Left ventricle myocardium inferior (tissue), 1 donor: ENCODE results near the gene SRD5A2. TPM values are rescaled to one million over a fixed set of nuclear protein-coding genes. Genes with fewer than 3 reads are reported as not detected.

Source experiments
- DNase-seq: peaks from one replicate; pipeline ENCODE4 v3.0.0-alpha.2; 2020
- H3K27ac ChIP-seq: fragments of 200-600 bp; replicated peaks from 2 replicates; pipeline ENCODE4 v1.8.0; 2021
- H3K27me3 ChIP-seq: fragments of 200-600 bp; 2 replicates; pipeline ENCODE4 v1.8.0; 2021; ENCODE audit warnings: low read depth
- H3K36me3 ChIP-seq: fragments of 200-600 bp; 2 replicates; pipeline ENCODE4 v1.8.0; 2021
- H3K4me1 ChIP-seq: fragments of 200-600 bp; 2 replicates; pipeline ENCODE4 v1.8.0; 2021
- H3K4me3 ChIP-seq: fragments of 200-600 bp; 2 replicates; pipeline ENCODE4 v1.8.0; 2021; ENCODE audit warnings: mild to moderate bottlenecking, moderate library complexity
- H3K9me3 ChIP-seq: fragments of 200-600 bp; replicated peaks from 2 replicates; pipeline ENCODE4 v1.8.0; 2021
- intact Hi-C: fragments of 100-400 bp; cut with micrococcal nuclease; formaldehyde crosslinking; loops from one replicate; pipeline ENCODE4 v1.11.0; 2022
- total RNA-seq: library from RNA; stranded (reverse); fragmentation: NEBNext Ultra II Directional; extraction: Animal tissue kit (Norgen Biotek cat#: 25700); gene quantifications from one replicate; pipeline ENCODE4 v1.2.1, GENCODE V29; 2021
- TF ChIP-seq, protein P1 (sequence below): fragments of 200-600 bp; IDR thresholded peaks from 2 replicates; pipeline ENCODE4 v1.8.0; 2021; ENCODE audit warnings: antibody characterized with exemption, mild to moderate bottlenecking, borderline replicate concordance
- donor health status: DM: no; HTN: yes; CAD: no; lungs with severe emphysema.

The SRD5A2 gene
- total RNA-seq, 1 donor from 2014 or later: not detected

- Histone ChIP-seq H3K4me1 (no peaks in the 10 kb centered on the region), H3K36me3 (no peaks in the 10 kb centered on the region), H3K27ac (no peak overlapping the region), H3K4me3 (no peak overlapping the region), H3K27me3 (peaks cover 31% of the 10 kb centered on the region), H3K9me3 (no peaks in the 10 kb centered on the region)
- intact Hi-C loops: loop anchor here (10.0 kb wide), 1 partner anchor 811 kb away; no protein-coding TSS in a partner anchor
- TF ChIP-seq, protein P1, sequence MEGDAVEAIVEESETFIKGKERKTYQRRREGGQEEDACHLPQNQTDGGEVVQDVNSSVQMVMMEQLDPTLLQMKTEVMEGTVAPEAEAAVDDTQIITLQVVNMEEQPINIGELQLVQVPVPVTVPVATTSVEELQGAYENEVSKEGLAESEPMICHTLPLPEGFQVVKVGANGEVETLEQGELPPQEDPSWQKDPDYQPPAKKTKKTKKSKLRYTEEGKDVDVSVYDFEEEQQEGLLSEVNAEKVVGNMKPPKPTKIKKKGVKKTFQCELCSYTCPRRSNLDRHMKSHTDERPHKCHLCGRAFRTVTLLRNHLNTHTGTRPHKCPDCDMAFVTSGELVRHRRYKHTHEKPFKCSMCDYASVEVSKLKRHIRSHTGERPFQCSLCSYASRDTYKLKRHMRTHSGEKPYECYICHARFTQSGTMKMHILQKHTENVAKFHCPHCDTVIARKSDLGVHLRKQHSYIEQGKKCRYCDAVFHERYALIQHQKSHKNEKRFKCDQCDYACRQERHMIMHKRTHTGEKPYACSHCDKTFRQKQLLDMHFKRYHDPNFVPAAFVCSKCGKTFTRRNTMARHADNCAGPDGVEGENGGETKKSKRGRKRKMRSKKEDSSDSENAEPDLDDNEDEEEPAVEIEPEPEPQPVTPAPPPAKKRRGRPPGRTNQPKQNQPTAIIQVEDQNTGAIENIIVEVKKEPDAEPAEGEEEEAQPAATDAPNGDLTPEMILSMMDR: no peak
- no peak for DNase-seq
These were observed 54.9 kb downstream of the SRD5A2 start for GRCh38 chr2:31525876-31526275.

DNA sequence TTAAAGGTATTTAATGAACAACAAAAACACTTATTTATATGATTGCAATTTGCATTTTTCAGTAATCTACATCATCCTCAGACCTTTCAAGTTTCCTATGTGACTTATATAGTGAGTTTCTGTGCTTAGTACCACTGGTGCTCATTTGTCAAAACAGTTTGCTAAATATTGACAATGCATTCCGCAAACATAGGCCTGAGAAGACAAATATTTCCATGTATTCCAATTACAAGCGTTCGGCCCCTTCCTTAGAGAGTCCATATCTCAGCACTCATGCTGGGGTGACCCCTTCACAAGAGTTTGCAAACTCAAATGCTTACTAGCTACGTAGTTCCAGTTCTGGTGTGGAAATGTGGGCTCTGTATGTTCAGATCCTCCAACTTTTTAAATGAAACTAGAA lies 56.1 kb downstream of the SRD5A2 start:
- H3K9me3 ChIP-seq: no peaks in the 10 kb centered on the region
- H3K27ac ChIP-seq: no peak overlapping the region
- TF ChIP-seq, protein P1: no peak
- intact Hi-C loops: loop anchor here (10.0 kb wide), 1 partner anchor 810 kb away; no protein-coding TSS in a partner anchor
- no peaks in the 10 kb centered on the region for H3K4me1 ChIP-seq
- peaks cover 33% of the 10 kb centered on the region for H3K27me3 ChIP-seq
- no peak overlapping the region for H3K4me3 ChIP-seq
- DNase-seq: no peak
- H3K36me3 ChIP-seq: no peaks in the 10 kb centered on the region

DNA sequence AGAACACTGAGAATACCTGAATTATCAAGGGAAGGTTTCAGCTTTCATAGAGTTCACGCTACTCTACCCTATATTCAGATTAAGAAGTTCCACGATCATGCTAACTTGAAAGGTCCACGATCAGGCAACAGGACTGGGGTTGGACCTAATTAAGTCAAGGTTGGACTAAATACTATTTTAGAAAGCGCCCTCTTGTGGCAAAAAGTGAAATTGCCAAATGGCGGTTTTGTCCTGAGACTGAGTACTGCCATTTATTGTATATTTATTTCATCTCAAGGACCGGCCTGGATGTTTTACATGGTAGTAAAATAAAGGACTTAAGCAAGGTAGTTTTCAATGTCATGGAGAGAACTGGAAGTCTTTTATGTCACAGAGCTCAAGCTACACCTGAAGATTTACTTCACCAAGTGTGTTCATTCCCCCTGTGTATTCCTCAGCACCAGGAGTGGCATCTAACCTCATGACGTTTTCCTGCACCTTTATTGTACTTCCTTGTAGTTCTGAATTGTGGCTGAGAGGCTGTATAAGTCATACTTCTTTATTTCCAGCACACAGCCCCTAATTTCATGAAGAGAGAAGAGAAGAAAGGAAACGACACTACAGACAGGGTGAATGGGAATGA lies 56.8 kb downstream of the SRD5A2 start:
- Histone ChIP-seq H3K4me1 (no peaks in the 10 kb centered on the region), H3K27me3 (peaks cover 38% of the 10 kb centered on the region), H3K9me3 (no peaks in the 10 kb centered on the region), H3K27ac (no peak overlapping the region), H3K4me3 (no peak overlapping the region), H3K36me3 (no peaks in the 10 kb centered on the region)
- TF ChIP-seq, protein P1: peak; percentile 74
- no peak for DNase-seq
- intact Hi-C loops: loop anchor here (10.0 kb wide), 1 partner anchor 809 kb away; no protein-coding TSS in a partner anchor

DNA sequence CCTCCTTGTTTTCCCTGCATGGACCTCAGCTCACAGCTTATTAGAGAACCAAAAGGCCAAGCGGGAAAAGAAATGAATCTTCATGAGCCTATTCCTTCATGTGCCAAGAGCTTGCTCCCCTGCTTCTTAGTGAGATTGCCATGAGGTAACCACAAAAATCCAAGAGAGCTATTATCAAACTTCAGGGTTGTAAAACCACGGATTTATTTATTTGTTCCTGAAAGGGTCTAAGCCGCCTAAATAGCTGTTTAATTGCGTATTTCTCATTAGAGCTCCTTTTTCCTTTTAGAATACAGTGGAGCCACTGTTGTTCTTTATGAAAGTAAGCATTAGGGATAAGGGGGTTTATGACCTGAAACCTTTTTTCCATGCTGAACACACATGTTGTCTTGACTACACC lies 58.0 kb downstream of the SRD5A2 start:
- H3K4me1 ChIP-seq: no peaks in the 10 kb centered on the region
- no peak overlapping the region for H3K27ac ChIP-seq
- H3K9me3 ChIP-seq: no peaks in the 10 kb centered on the region
- no peak for DNase-seq
- TF ChIP-seq, protein P1: no peak
- H3K4me3 ChIP-seq: no peak overlapping the region
- peaks cover 38% of the 10 kb centered on the region for H3K27me3 ChIP-seq
- H3K36me3 ChIP-seq: no peaks in the 10 kb centered on the region
- intact Hi-C loops: loop anchor here (10.0 kb wide), 1 partner anchor 808 kb away; no protein-coding TSS in a partner anchor

DNA sequence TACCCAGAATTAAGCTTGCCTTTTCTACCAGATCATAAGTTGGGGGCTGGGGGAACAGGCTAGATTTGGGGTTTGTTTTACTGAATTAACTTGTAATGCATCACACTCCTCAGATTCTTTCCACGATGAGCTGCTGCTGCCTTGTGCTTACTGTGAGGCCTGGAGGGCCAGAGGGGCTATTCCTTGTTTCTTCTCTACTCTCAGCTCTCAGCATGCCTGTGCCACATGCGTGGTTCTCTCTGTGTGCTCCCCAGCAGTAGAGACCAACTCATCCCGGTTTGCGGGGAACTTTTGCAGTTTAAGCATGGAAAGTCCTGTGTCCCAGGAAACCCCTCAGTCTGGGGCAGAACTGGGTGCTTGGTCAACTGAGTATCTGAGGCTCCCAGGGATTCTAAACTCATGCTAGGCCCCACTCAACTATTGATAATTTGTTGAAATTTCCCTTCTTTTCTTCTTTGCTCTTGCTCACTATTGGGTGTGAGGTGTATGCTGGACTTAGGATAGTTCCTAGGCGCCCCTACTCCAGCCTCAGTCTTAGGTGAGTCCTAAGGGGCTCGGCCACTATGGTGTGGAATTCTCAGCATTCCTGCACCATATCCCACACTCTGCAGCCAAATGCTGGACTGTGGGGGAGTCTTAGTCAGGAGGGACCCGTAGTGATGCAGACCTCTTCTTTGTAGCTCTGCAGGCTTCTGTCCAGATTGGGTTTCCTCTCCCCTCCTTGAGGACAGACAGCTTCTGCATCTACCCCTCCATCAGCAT lies 63.1 kb downstream of the SRD5A2 start:
- intact Hi-C loops: no loop called here
- no peaks in the 10 kb centered on the region for H3K9me3 ChIP-seq
- no peak overlapping the region for H3K27ac ChIP-seq
- no peaks in the 10 kb centered on the region for H3K4me1 ChIP-seq
- H3K36me3 ChIP-seq: no peaks in the 10 kb centered on the region
- DNase-seq: no peak
- TF ChIP-seq, protein P1: no peak
- peaks cover 23% of the 10 kb centered on the region for H3K27me3 ChIP-seq
- no peak overlapping the region for H3K4me3 ChIP-seq
